Measurements from ENCODE around the gene TLCD3B. TPM values are rescaled to one million over a fixed set of nuclear protein-coding genes. Genes with fewer than 3 reads are reported as not detected.

The TLCD3B gene
- total RNA-seq, 1 experiment from 2014 or later, result 20.9 TPM

- no peak overlapping the region for H2AK5ac ChIP-seq (ENCODE audit: insufficient read length, low read length)
- H4K91ac ChIP-seq (ENCODE audit: insufficient read length, low read depth, low read length), result no peak overlapping the region
- no peak overlapping the region; a peak in 1 of 5 replicates for H3K4me3 Mint-ChIP-seq
- no peak overlapping the region for H4K5ac ChIP-seq (ENCODE audit: insufficient read length, low read depth, low read length)
- no peak overlapping the region for H3K23ac ChIP-seq (ENCODE audit: insufficient read length, low read depth, low read length)
- H2BK5ac ChIP-seq (ENCODE audit: insufficient read length, low read length), result no peak overlapping the region
- DNase-seq, result peak; percentile 77
- H2AFZ ChIP-seq (ENCODE audit: low read length), result no peak overlapping the region
- no peak for TF ChIP-seq CTCF (conservative IDR thresholded peaks at IDR 0.05)
- H3K23me2 ChIP-seq (ENCODE audit: insufficient read length, low read depth, low read length, poor library complexity, severe bottlenecking), result peaks cover 20% of the 10 kb centered on the region
- no peaks in the 10 kb centered on the region for H3K9me3 ChIP-seq (ENCODE audit: control insufficient read depth, low read depth, low read length)
- H3K27ac ChIP-seq (ENCODE audit: insufficient read length, low read depth, low read length), result no peak overlapping the region
- no peak overlapping the region for H3K9ac ChIP-seq (ENCODE audit: extremely low read depth, insufficient read length, low read length)
- H3K27me3 Mint-ChIP-seq (ENCODE audit: low read depth), result peaks cover 13% of the 10 kb centered on the region
- H4K8ac ChIP-seq (replicated peaks; ENCODE audit: insufficient read length, low read depth, low read length), result no peak overlapping the region
- peaks cover 27 to 42% of the 10 kb centered on the region in 2 experiments for H3K4me1 Mint-ChIP-seq
- no peaks in the 10 kb centered on the region for H4K20me1 ChIP-seq (ENCODE audit: control insufficient read depth, insufficient read depth, insufficient read length)
- H3K18ac ChIP-seq (ENCODE audit: insufficient read length, low read depth, low read length), result no peak overlapping the region
- H3K27me3 ChIP-seq (ENCODE audit: insufficient read depth, low read length), result no peaks in the 10 kb centered on the region; the same call in 1 of the 2 replicates
- no peak overlapping the region for H3K14ac ChIP-seq (ENCODE audit: insufficient read depth, low read length)
- no peak overlapping the region for H3K27ac Mint-ChIP-seq
- H3K56ac ChIP-seq (ENCODE audit: insufficient read length, low read depth, low read length), result no peak overlapping the region
- H2BK15ac ChIP-seq (ENCODE audit: low read depth, low read length), result no peak overlapping the region
- H2BK120ac ChIP-seq (ENCODE audit: low read depth, low read length, poor library complexity, severe bottlenecking), result no peak overlapping the region
- no peaks in the 10 kb centered on the region; the same call in 1 of the 2 replicates for H3K79me2 ChIP-seq (ENCODE audit: insufficient read depth, low read length)
- no peak overlapping the region for H3K4me2 ChIP-seq (ENCODE audit: insufficient read depth, insufficient read length, low read length)
- no peak overlapping the region for H3K4ac ChIP-seq (ENCODE audit: low read depth, low read length)
- no peak overlapping the region for H2BK20ac ChIP-seq (ENCODE audit: low read depth, low read length, poor library complexity, severe bottlenecking)
- peaks cover 3% of the 10 kb centered on the region; the same call in 1 of the 2 replicates for H3K4me1 ChIP-seq (ENCODE audit: insufficient read depth, low read length)
- no peak overlapping the region for H3T11ph ChIP-seq (ENCODE audit: low read length)
- H2BK12ac ChIP-seq (ENCODE audit: insufficient read length, low read depth, low read length), result no peak overlapping the region
- WGBS (ENCODE audit: extremely low coverage, insufficient read length, low lambda C conversion rate), result no CpG with 5 or more reads among the region's 18 CpGs
- peaks cover 6 to 16% (median 10%) of the 10 kb centered on the region in 3 experiments; a peak in 5 of 7 replicates for H3K36me3 Mint-ChIP-seq (ENCODE audit: insufficient read depth in 1 of 3, low read depth in 3 of 3)
- H3K79me1 ChIP-seq (ENCODE audit: insufficient read depth, low read depth, low read length, poor library complexity, severe bottlenecking), result no peaks in the 10 kb centered on the region
- no peaks in the 10 kb centered on the region; a peak in 1 of 5 replicates for H3K9me3 Mint-ChIP-seq
Observed at GRCh38 chr16:30028438-30029076, 2.5 kb downstream of the TLCD3B start.

All from H9 (cell line).